ENCODE measurements around the gene CLEC16A. TPM values are rescaled to one million over a fixed set of nuclear protein-coding genes. Genes with fewer than 3 reads are reported as not detected.

The CLEC16A gene
- total RNA-seq, 1 experiment from 2014 or later = 12.7 TPM

Other genes starting within 250 kb of the CLEC16A start
- 0.42 TPM in 1 of 2 replicates, not detected in the other for gene TEKT5, start 249.6 kb upstream of the CLEC16A start, total RNA-seq (2014; rRNA removed; shearing (Covaris generic))
- gene NUBP1, start 200.7 kb upstream of the CLEC16A start, total RNA-seq (2014; rRNA removed; shearing (Covaris generic)) = 21.6 and 32.1 TPM in 2 replicates
- not detected in 2 replicates for gene TVP23A, start 125.8 kb upstream of the CLEC16A start, total RNA-seq (2014; rRNA removed; shearing (Covaris generic))
- gene CIITA, start 67.4 kb upstream of the CLEC16A start, total RNA-seq (2014; rRNA removed; shearing (Covaris generic)) = not detected in 2 replicates
- gene DEXI, start 2.1 kb upstream of the CLEC16A start, total RNA-seq (2014; rRNA removed; shearing (Covaris generic)) = 47.7 and 54.8 TPM in 2 replicates

All from HT-29 (cell line).